Breast epithelium (tissue), 4 donors: ENCODE measurements around the gene CRYGS. TPM values are rescaled to one million over a fixed set of nuclear protein-coding genes. Genes with fewer than 3 reads are reported as not detected.

Source experiments
- DNase-seq, 2 donors: peaks; one replicate each; pipeline ENCODE4 v3.0.0-alpha.2; 2019; ENCODE audit warnings: low spot score in 2 of 2
- H3K27ac ChIP-seq, 2 donors: fragments of 200-600 bp; sonication (generic) in 1 of 2; one replicate each; pipeline ENCODE4 v1.5.1; 2016 to 2019; ENCODE audit warnings: mild to moderate bottlenecking in 1 of 2
- H3K27me3 ChIP-seq, 2 donors: fragments of 200-600 bp; sonication (generic) in 1 of 2; one replicate each; pipeline versions ENCODE4 v1.5.1 to v1.6.0; 2017 to 2019; ENCODE audit warnings: control low read depth in 1 of 2, mild to moderate bottlenecking in 1 of 2
- H3K36me3 ChIP-seq: fragments of 200-600 bp; one replicate; pipeline ENCODE4 v1.5.1; 2019
- H3K4me1 ChIP-seq, 2 donors: fragments of 200-600 bp; sonication (generic); one replicate each; pipeline ENCODE4 v1.5.1; 2016 to 2019; ENCODE audit warnings: control low read depth in 1 of 2
- H3K4me3 ChIP-seq, 3 donors: fragments of 200-600 bp; sonication (generic); 1 replicate in 2 of 3; 2 replicates in 1 of 3; pipeline ENCODE4 v1.5.1; 2016 to 2019; ENCODE audit warnings: mild to moderate bottlenecking in 3 of 3, moderate library complexity in 2 of 3
- H3K9me3 ChIP-seq, 2 donors: fragments of 200-600 bp; sonication (generic) in 1 of 2; one replicate each; pipeline ENCODE4 v1.5.1; 2016 to 2019; ENCODE audit warnings: control low read depth in 1 of 2
- CTCF ChIP-seq, 3 donors: fragments of 450-650 bp; IDR thresholded peaks; one replicate each; pipeline ENCODE4 v1.5.1; 2016 to 2017; ENCODE audit warnings: antibody characterized with exemption in 3 of 3, mild to moderate bottlenecking in 3 of 3, moderate library complexity in 3 of 3
- POLR2A ChIP-seq: fragments of 450-650 bp; IDR thresholded peaks from one replicate; pipeline ENCODE4 v1.6.1; 2016; ENCODE audit warnings: antibody characterized with exemption, mild to moderate bottlenecking, moderate library complexity
- POLR2AphosphoS5 ChIP-seq, 3 donors: sonication (generic); formaldehyde crosslinking; IDR thresholded peaks; one replicate each; pipeline ENCODE4 v1.6.1; 2017; ENCODE audit warnings: antibody characterized with exemption in 3 of 3
- intact Hi-C: fragments of 100-400 bp; cut with DNase I; formaldehyde crosslinking; loops from one replicate; pipeline ENCODE4 v1.15.1; 2023; ENCODE audit warnings: low total_unique reads
- total RNA-seq, 3 donors: library from RNA; depleted of rRNA; stranded (reverse); fragments of >200 nt; gene quantifications; one replicate each; pipeline ENCODE4 v1.1.0, GENCODE V29; 2016

Gene CRYGS
- total RNA-seq, 3 donors from 2014 or later, result 3.8 to 5.9 (median 4.2) TPM

- Histone ChIP-seq H3K27ac (no peak overlapping the region), H3K9me3 (no peaks in the 10 kb centered on the region), H3K4me1 (peaks cover 0 to 5% of the 10 kb centered on the region in 2 donors), H3K36me3 (no peaks in the 10 kb centered on the region), H3K27me3 (no peaks in the 10 kb centered on the region), H3K4me3 (no peak overlapping the region)
- intact Hi-C loops, result no loop called here
- no peak for TF ChIP-seq CTCF (IDR thresholded peaks at IDR 0.05)
- TF ChIP-seq POLR2A, result no peak
- TF ChIP-seq POLR2AphosphoS5 (IDR thresholded peaks at IDR 0.05), result no peak
- DNase-seq, result no peak
Observed at GRCh38 chr3:186564586-186564985, 20.4 kb upstream of the CRYGS start.

- no peaks in the 10 kb centered on the region for H3K4me1 ChIP-seq
- intact Hi-C loops, result no loop called here
- H3K4me3 ChIP-seq, result no peak overlapping the region
- no peak overlapping the region for H3K27ac ChIP-seq
- DNase-seq, result no peak
- H3K9me3 ChIP-seq, result no peaks in the 10 kb centered on the region
- no peaks in the 10 kb centered on the region for H3K27me3 ChIP-seq
- no peak for TF ChIP-seq POLR2AphosphoS5 (IDR thresholded peaks at IDR 0.05)
- TF ChIP-seq CTCF (IDR thresholded peaks at IDR 0.05), result no peak
- TF ChIP-seq POLR2A, result no peak
- H3K36me3 ChIP-seq, result peaks cover 5% of the 10 kb centered on the region
Observed at GRCh38 chr3:186552408-186553031, 8.3 kb upstream of the CRYGS start.

- H3K27me3 ChIP-seq, result no peaks in the 10 kb centered on the region
- DNase-seq, result no peak
- no peak for TF ChIP-seq CTCF (IDR thresholded peaks at IDR 0.05)
- no peak for TF ChIP-seq POLR2A
- TF ChIP-seq POLR2AphosphoS5 (IDR thresholded peaks at IDR 0.05), result no peak
- H3K9me3 ChIP-seq, result no peaks in the 10 kb centered on the region
- H3K4me1 ChIP-seq, result no peaks in the 10 kb centered on the region
- peaks cover 5% of the 10 kb centered on the region for H3K36me3 ChIP-seq
- no peak overlapping the region for H3K27ac ChIP-seq
- intact Hi-C loops, result no loop called here
- no peak overlapping the region for H3K4me3 ChIP-seq
Observed at GRCh38 chr3:186551387-186551786, 7.2 kb upstream of the CRYGS start.

GRCh38 chr3:186549497-186549896, 5.3 kb upstream of the CRYGS start:
- H3K9me3 ChIP-seq, result no peaks in the 10 kb centered on the region
- no peak overlapping the region for H3K27ac ChIP-seq
- intact Hi-C loops, result no loop called here
- no peak for DNase-seq
- no peaks in the 10 kb centered on the region for H3K27me3 ChIP-seq
- H3K4me3 ChIP-seq, result no peak overlapping the region
- no peaks in the 10 kb centered on the region for H3K4me1 ChIP-seq
- H3K36me3 ChIP-seq, result no peaks in the 10 kb centered on the region
- TF ChIP-seq POLR2AphosphoS5 (IDR thresholded peaks at IDR 0.05) (no peak), POLR2A (no peak), CTCF (IDR thresholded peaks at IDR 0.05) (no peak)

GRCh38 chr3:186540835-186541226, 3.3 kb downstream of the CRYGS start:
- Histone ChIP-seq H3K36me3 (no peaks in the 10 kb centered on the region), H3K9me3 (no peaks in the 10 kb centered on the region), H3K4me1 (peaks cover 0 to 4% of the 10 kb centered on the region in 2 donors), H3K27me3 (no peaks in the 10 kb centered on the region), H3K4me3 (no peak overlapping the region), H3K27ac (no peak overlapping the region)
- DNase-seq, result no peak
- TF ChIP-seq POLR2AphosphoS5 (IDR thresholded peaks at IDR 0.05) (no peak), CTCF (IDR thresholded peaks at IDR 0.05) (no peak), POLR2A (no peak)
- intact Hi-C loops, result no loop called here
